GM12878 (cell line): Measurements from ENCODE around the gene OCRL. TPM values are rescaled to one million over a fixed set of nuclear protein-coding genes. Genes with fewer than 3 reads are reported as not detected.

Experiments used
- ATAC-seq: fragments of 200-7000 bp; cut with Tn5 transposase; 3 replicates; pipeline ENCODE4 v1.9.1; 2020; ENCODE audit warnings: mild to moderate bottlenecking, moderate library complexity
- BruUV-seq: library from RNA; stranded (reverse); fragments of 400-500 nt; replicated peaks from 2 replicates; lab custom pipeline; 2021; lab: Mats Ljungman, UMichigan
- CTCF ChIA-PET: fragments of 300-600 bp; sonication (Branson Sonifier 250); formaldehyde crosslinking; extraction: SDS; loops from one replicate; lab custom pipeline; 2021; ENCODE audit warnings: inconsistent platforms; lab: Yijun Ruan, JAX
- POLR2A ChIA-PET: fragments of 350-600 bp; formaldehyde crosslinking; extraction: SDS; loops from one replicate; lab custom pipeline; 2021; ENCODE audit warnings: inconsistent platforms; lab: Charles Lee
- RAD21 ChIA-PET: fragments of 300-600 bp; sonication (Branson Sonifier 250); formaldehyde crosslinking; loops from one replicate; lab custom pipeline; 2023; ENCODE audit warnings: antibody characterized with exemption; ENCODE audit not compliant: unreplicated experiment; lab: Charles Lee
- SMC1A ChIA-PET: fragments of 300-600 bp; sonication (Branson Sonifier 250); formaldehyde crosslinking; loops from one replicate; lab custom pipeline; 2023; ENCODE audit not compliant: unreplicated experiment, uncharacterized antibody; lab: Charles Lee
- DNase-seq: peaks from one replicate; pipeline ENCODE4 v3.0.0-alpha.2; 2011; ENCODE audit warnings: low read depth, low spot score
- FAIRE-seq: peaks from 3 replicates; lab custom pipeline; 2011; peaks lifted over from hg19 to GRCh38; lab: Jason Lieb, UNC
- H2AFZ ChIP-seq: 2 replicates; pipeline ENCODE4 v1.6.0; 2011; ENCODE audit warnings: low read depth, low read length, control low read depth; ENCODE audit not compliant: control insufficient read depth
- H3K27ac ChIP-seq: 2 replicates; pipeline ENCODE4 v1.5.1; 2011; ENCODE audit warnings: control low read depth; ENCODE audit not compliant: control insufficient read depth, insufficient read depth
- H3K27me3 ChIP-seq, 2 experiments: replicated peaks in 1 of 2; 2 replicates each; pipeline versions ENCODE4 v1.6.0 to v1.6.1; 2011; ENCODE audit warnings: low read length in 1 of 2; ENCODE audit not compliant: control insufficient read depth in 2 of 2, insufficient read depth in 2 of 2
- H3K36me3 ChIP-seq, 2 experiments: 2 replicates each; pipeline ENCODE4 v1.5.1; 2011; ENCODE audit warnings: low read length in 1 of 2; ENCODE audit not compliant: control insufficient read depth in 2 of 2, insufficient read depth in 2 of 2
- H3K4me1 ChIP-seq: 2 replicates; pipeline ENCODE4 v1.6.1; 2011; ENCODE audit warnings: mild to moderate bottlenecking, low read length, moderate library complexity, mixed read lengths; ENCODE audit not compliant: control insufficient read depth, insufficient read depth
- H3K4me2 ChIP-seq: 2 replicates; pipeline ENCODE4 v1.6.0; 2011; ENCODE audit warnings: control low read depth; ENCODE audit not compliant: control insufficient read depth, insufficient read depth
- H3K4me3 ChIP-seq: fragments of 200-600 bp; sonication (generic); 2 replicates; pipeline ENCODE4 v1.5.1; 2016
- H3K79me2 ChIP-seq: 2 replicates; pipeline ENCODE4 v1.6.0; 2011; ENCODE audit warnings: low read length; ENCODE audit not compliant: control insufficient read depth, insufficient read depth
- H3K9ac ChIP-seq: 2 replicates; pipeline ENCODE4 v1.8.0; 2011; ENCODE audit warnings: low read length, control low read depth, mixed read lengths; ENCODE audit not compliant: control insufficient read depth, insufficient read depth
- H3K9me3 ChIP-seq: replicated peaks from 3 replicates; pipeline ENCODE4 v1.5.1; 2011; ENCODE audit warnings: mild to moderate bottlenecking, low read length; ENCODE audit not compliant: control insufficient read depth, insufficient read depth
- H4K20me1 ChIP-seq: 2 replicates; pipeline ENCODE4 v1.6.0; 2011; ENCODE audit not compliant: control insufficient read depth, insufficient read depth
- ASH2L ChIP-seq: fragments of 300-600, 200-600 bp; sonication (generic); IDR thresholded peaks from 2 replicates; pipeline ENCODE4 v1.6.1; 2017; ENCODE audit warnings: low read depth, mild to moderate bottlenecking, borderline replicate concordance
- CBX5 ChIP-seq: sonication (generic); IDR thresholded peaks from 2 replicates; pipeline ENCODE4 v1.6.1; 2016; ENCODE audit warnings: low read depth, moderate library complexity, mild to moderate bottlenecking, inconsistent platforms
- CREM ChIP-seq: IDR thresholded peaks from 2 replicates; pipeline ENCODE4 v1.6.1; 2014; ENCODE audit warnings: antibody characterized with exemption, low read depth
- DPF2 ChIP-seq: fragments of 450-650 bp; IDR thresholded peaks from 2 replicates; pipeline ENCODE4 v1.6.1; 2017; ENCODE audit warnings: mild to moderate bottlenecking
- ESRRA ChIP-seq: IDR thresholded peaks from 2 replicates; pipeline ENCODE4 v1.6.1; 2012; ENCODE audit warnings: mild to moderate bottlenecking, low read length, improper control_type of control experiment
- FOXK2 ChIP-seq: fragments of 450-650 bp; IDR thresholded peaks from 2 replicates; pipeline ENCODE4 v1.6.1; 2017; ENCODE audit warnings: mild to moderate bottlenecking, moderate library complexity
- HDAC6 ChIP-seq: fragments of 200-600 bp; sonication (generic); IDR thresholded peaks from one replicate; pipeline ENCODE4 v1.8.0; 2017; ENCODE audit warnings: antibody characterized with exemption; ENCODE audit not compliant: unreplicated experiment
- IRF5 ChIP-seq: fragments of 450-650 bp; IDR thresholded peaks from 2 replicates; pipeline ENCODE4 v1.6.1; 2017; ENCODE audit warnings: borderline replicate concordance
- JUNB ChIP-seq: IDR thresholded peaks from 2 replicates; pipeline ENCODE4 v1.6.1; 2016; ENCODE audit warnings: antibody characterized with exemption, mild to moderate bottlenecking
- KAT2A ChIP-seq: conservative IDR thresholded peaks from 2 replicates; pipeline ENCODE4 v1.6.1; 2011; ENCODE audit warnings: low read depth, low read length; ENCODE audit not compliant: control insufficient read depth
- MLLT1 ChIP-seq: fragments of 450-650 bp; IDR thresholded peaks from 2 replicates; pipeline ENCODE4 v1.6.1; 2016; ENCODE audit warnings: mild to moderate bottlenecking
- NBN ChIP-seq: fragments of 450-650 bp; IDR thresholded peaks from 2 replicates; pipeline ENCODE4 v1.6.1; 2016
- NKRF ChIP-seq: fragments of 450-650 bp; conservative IDR thresholded peaks from 2 replicates; pipeline ENCODE4 v1.6.1; 2017; ENCODE audit warnings: mild to moderate bottlenecking, moderate library complexity
- SMAD1 ChIP-seq: fragments of 450-650 bp; IDR thresholded peaks from 2 replicates; pipeline ENCODE4 v1.6.1; 2018; ENCODE audit warnings: mild to moderate bottlenecking, low read depth; ENCODE audit not compliant: partially characterized antibody
- SMC3 ChIP-seq: IDR thresholded peaks from 2 replicates; pipeline ENCODE4 v1.6.1; 2011; ENCODE audit warnings: low read length, improper control_type of control experiment, borderline replicate concordance
- SPI1 ChIP-seq: IDR thresholded peaks from 2 replicates; pipeline ENCODE4 v1.6.1; 2011; ENCODE audit warnings: low read depth, mild to moderate bottlenecking, low read length, moderate library complexity, borderline replicate concordance; ENCODE audit not compliant: insufficient read depth
- SUZ12 ChIP-seq: fragments of 200-600 bp; sonication (generic); IDR thresholded peaks from one replicate; pipeline ENCODE4 v1.6.1; 2018; ENCODE audit warnings: antibody characterized with exemption, mild to moderate bottlenecking; ENCODE audit not compliant: unreplicated experiment
- ZBTB33 ChIP-seq: fragments of 450-650 bp; IDR thresholded peaks from 2 replicates; pipeline ENCODE4 v1.6.1; 2017; ENCODE audit warnings: mild to moderate bottlenecking
- ZNF207 ChIP-seq: fragments of 450-650 bp; IDR thresholded peaks from 2 replicates; pipeline ENCODE4 v1.6.1; 2014; ENCODE audit warnings: antibody characterized with exemption, mild to moderate bottlenecking, borderline replicate concordance
- WGBS: methylation state at CpG from one replicate; pipeline ENCODE4 v1.1.6; 2016; ENCODE audit warnings: low lambda C conversion rate; ENCODE audit not compliant: insufficient replicate concordance, insufficient coverage; ENCODE audit errors: missing lambda C conversion rate; 5-methylcytosine and 5-hydroxymethylcytosine counted together
- in situ Hi-C: fragments of 300-500 bp; cut with MboI; formaldehyde crosslinking; loops from 9 replicates; pipeline ENCODE4 v1.14.3; 2018; ENCODE audit warnings: mixed read lengths
- intact Hi-C: fragments of 100-400 bp; cut with micrococcal nuclease; formaldehyde crosslinking; loops from one replicate; pipeline ENCODE4 v1.14.2; 2022; ENCODE audit not compliant: unreplicated experiment
- polyA plus RNA-seq, 11 experiments: library from polyadenylated mRNA; depleted of rRNA in 4 of 11; unstranded in 6 of 11; stranded (reverse) in 5 of 11; fragments of >200 nt; fragmentation: Nextera tagmentation in 4 of 11; fragmentation: Illumina TruSeq in 1 of 11; extraction: Ambion mirVana in 4 of 11; extraction: Trizol in 1 of 11; gene quantifications; 1 replicate in 1 of 11; 2 replicates in 10 of 11; pipeline versions ENCODE4 v1.2.1 to v1.2.3, GENCODE V29; 2011 to 2016; ENCODE audit warnings: inconsistent platforms in 2 of 11, missing spikeins in 2 of 11, low read depth in 1 of 11
- total RNA-seq, 4 experiments: library from RNA; depleted of rRNA in 3 of 4; stranded (reverse); fragments of >200 nt in 3 of 4; fragmentation: Illumina TruSeq in 1 of 4; extraction: Trizol in 1 of 4; gene quantifications; 2 replicates each; pipeline versions ENCODE4 v1.2.1 to v1.2.3, GENCODE V29; 2013 to 2021

Gene OCRL
- total and polyA plus RNA-seq, 10 of the 15 experiments (the other 5 are each of a cell fraction or from before 2014, with no cell fraction given) = 0.53 to 4.4 (median 2.3) TPM

- WGBS = 50% methylated on average over 7 of the region's 7 CpGs
- POLR2A ChIA-PET = interaction anchor here (0.6 kb wide), 1 partner anchor 26 kb away, joined by 3 read pairs; no protein-coding TSS in a partner anchor
- in situ Hi-C loops = no loop called here
Measured at GRCh38 chrX:129629837-129630236, 89.8 kb downstream of the OCRL start.

More at GRCh38 chrX:129629837-129630236, 89.8 kb downstream of the OCRL start:
- no peaks in the 10 kb centered on the region for H4K20me1 ChIP-seq
- H3K27me3 ChIP-seq = no peaks in the 10 kb centered on the region
- no peaks in the 10 kb centered on the region for H3K36me3 ChIP-seq
- no peaks in the 10 kb centered on the region; the same call in 2 of the 3 replicates for H3K9me3 ChIP-seq
- no peaks in the 10 kb centered on the region for H3K79me2 ChIP-seq
- H3K9ac ChIP-seq = no peak overlapping the region
- ChIA-PET SMC1A (no interaction called here), CTCF (interaction anchor here (1.1 to 1.4 kb wide), 2 partner anchors 18 to 193 kb away, joined by 3 to 4 read pairs; no protein-coding TSS in a partner anchor), RAD21 (no interaction called here)
- H2AFZ ChIP-seq = no peak overlapping the region
- no peak for TF ChIP-seq NBN
- TF ChIP-seq CBX5 = no peak
- no peak for TF ChIP-seq SPI1
- TF ChIP-seq MLLT1 = no peak
- no peak for TF ChIP-seq ZBTB33
- no peak for TF ChIP-seq NKRF
- no peak for TF ChIP-seq KAT2A
- no peak for TF ChIP-seq JUNB
- no peak for TF ChIP-seq DPF2
- TF ChIP-seq IRF5 = no peak
- no peak for TF ChIP-seq ZNF207
- no peak for TF ChIP-seq SMC3
- no peak for TF ChIP-seq SMAD1
- no peak for TF ChIP-seq ASH2L
- TF ChIP-seq ESRRA = no peak
- no peak for TF ChIP-seq SUZ12
- TF ChIP-seq FOXK2 = no peak
- no peak for TF ChIP-seq CREM
- no peak for TF ChIP-seq HDAC6
- intact Hi-C loops = no loop called here
- H3K4me3 ChIP-seq = no peak overlapping the region
- FAIRE-seq (no peak), ATAC-seq (no peak), DNase-seq (no peak)
- H3K4me2 ChIP-seq = no peak overlapping the region
- H3K4me1 ChIP-seq = no peaks in the 10 kb centered on the region
- H3K27ac ChIP-seq = no peak overlapping the region
- BruUV-seq = no TSS peak
